Mucosa of descending colon (tissue), 3 donors: ENCODE data around the gene CFAP45. TPM values are rescaled to one million over a fixed set of nuclear protein-coding genes. Genes with fewer than 3 reads are reported as not detected.
"Not testable (repeated sequence)": the region's sequence is repeated elsewhere in the genome, so short reads cannot be mapped to it uniquely, and the experiment has no call there.

Experiments used
- ATAC-seq: fragments of 200-7000 bp; cut with Tn5 transposase; one replicate; pipeline ENCODE4 v1.9.1; 2020; ENCODE audit warnings: mild to moderate bottlenecking, moderate library complexity
- DNase-seq, 3 donors: peaks; one replicate each; pipeline ENCODE4 v3.0.0-alpha.2; 2020
- H3K36me3 ChIP-seq: fragments of 200-600 bp; one replicate; pipeline ENCODE4 v1.8.0; 2021; ENCODE audit warnings: low read depth, mild to moderate bottlenecking
- H3K4me1 ChIP-seq: fragments of 200-600 bp; one replicate; pipeline ENCODE4 v1.8.0; 2021; ENCODE audit warnings: low read depth, mild to moderate bottlenecking
- H3K4me3 ChIP-seq: fragments of 200-600 bp; one replicate; pipeline ENCODE4 v1.8.0; 2021; ENCODE audit warnings: mild to moderate bottlenecking
- H3K9me3 ChIP-seq: fragments of 200-600 bp; one replicate; pipeline ENCODE4 v1.8.0; 2021; ENCODE audit warnings: mild to moderate bottlenecking
- intact Hi-C, 2 donors: fragments of 100-400 bp; cut with DNase I in 1 of 2; cut with micrococcal nuclease in 1 of 2; formaldehyde crosslinking; loops; one replicate each; pipeline versions ENCODE4 v1.11.0 to v1.11.1; 2022; cut with DNase I, micrococcal nuclease
- total RNA-seq, 3 donors: library from RNA; stranded (reverse); fragmentation: NEBNext Ultra II Directional in 2 of 3; extraction: Animal tissue kit (Norgen Biotek cat#: 25700) in 2 of 3; gene quantifications; one replicate each; pipeline versions ENCODE4 v1.2.1 to v1.2.4, GENCODE V29; 2021 to 2023
- TF ChIP-seq, protein P1 (sequence below): fragments of 200-600 bp; IDR thresholded peaks from one replicate; pipeline ENCODE4 v1.8.0; 2022; ENCODE audit warnings: antibody characterized with exemption, mild to moderate bottlenecking
- donor health status: DM: no; HTN: no; CAD: no; lungs with moderate emphysema.
- donor health status: DM: no; HTN: no; CAD: no.
- donor health status: DM: no; HTN: yes; CAD: no.

Gene CFAP45
- total RNA-seq, 3 donors from 2014 or later, result 0.36 to 0.57 TPM; not detected in 1

DNA sequence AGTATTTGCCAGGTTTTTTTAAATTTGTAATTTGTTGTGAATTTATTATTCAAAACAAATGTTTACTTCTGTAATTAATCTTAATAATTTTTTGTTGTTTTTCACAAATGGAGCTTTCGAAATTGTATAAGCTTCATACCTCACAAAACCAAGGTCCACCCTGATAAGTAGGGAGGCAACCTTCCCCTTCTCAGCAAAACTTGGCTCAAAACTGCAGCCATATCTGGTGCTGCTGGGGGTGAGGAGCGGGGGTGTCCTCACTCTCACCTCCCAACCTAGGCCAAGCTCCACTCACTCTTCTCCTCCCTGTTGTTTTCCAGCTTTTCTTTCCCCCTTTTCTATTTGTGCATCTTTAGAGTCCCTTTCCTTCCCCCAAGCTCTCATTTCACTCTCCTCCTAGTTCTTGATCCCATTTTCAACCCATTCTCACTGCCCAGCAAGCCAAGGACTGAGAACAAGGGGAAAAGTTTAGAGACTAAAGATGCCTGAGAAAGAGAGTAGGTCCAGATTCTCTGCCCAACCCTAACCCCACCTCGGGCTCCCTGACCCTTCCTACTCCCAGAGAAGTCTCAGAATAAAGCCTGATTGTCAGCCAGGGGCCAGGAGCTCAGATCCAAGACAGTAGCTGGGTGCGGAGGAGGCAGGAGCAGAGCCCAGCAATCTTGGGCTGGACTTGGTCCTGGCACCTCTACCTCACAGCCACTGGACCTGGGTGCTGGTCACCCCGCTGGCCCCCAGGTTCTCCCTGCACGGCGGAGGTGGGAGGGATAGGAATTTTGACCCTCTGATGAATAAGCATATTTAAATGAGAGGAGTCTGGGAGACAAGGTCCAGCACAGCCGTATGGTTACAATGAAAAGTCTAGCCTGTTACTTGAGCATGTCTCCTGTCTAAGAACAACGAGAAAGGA, 8.3 kb upstream of the CFAP45 start:
- TF ChIP-seq, protein P1, sequence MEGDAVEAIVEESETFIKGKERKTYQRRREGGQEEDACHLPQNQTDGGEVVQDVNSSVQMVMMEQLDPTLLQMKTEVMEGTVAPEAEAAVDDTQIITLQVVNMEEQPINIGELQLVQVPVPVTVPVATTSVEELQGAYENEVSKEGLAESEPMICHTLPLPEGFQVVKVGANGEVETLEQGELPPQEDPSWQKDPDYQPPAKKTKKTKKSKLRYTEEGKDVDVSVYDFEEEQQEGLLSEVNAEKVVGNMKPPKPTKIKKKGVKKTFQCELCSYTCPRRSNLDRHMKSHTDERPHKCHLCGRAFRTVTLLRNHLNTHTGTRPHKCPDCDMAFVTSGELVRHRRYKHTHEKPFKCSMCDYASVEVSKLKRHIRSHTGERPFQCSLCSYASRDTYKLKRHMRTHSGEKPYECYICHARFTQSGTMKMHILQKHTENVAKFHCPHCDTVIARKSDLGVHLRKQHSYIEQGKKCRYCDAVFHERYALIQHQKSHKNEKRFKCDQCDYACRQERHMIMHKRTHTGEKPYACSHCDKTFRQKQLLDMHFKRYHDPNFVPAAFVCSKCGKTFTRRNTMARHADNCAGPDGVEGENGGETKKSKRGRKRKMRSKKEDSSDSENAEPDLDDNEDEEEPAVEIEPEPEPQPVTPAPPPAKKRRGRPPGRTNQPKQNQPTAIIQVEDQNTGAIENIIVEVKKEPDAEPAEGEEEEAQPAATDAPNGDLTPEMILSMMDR, result no peak
- Histone ChIP-seq H3K36me3 (no peaks in the 10 kb centered on the region), H3K9me3 (no peaks in the 10 kb centered on the region), H3K4me3 (no peak overlapping the region), H3K4me1 (peaks cover 16% of the 10 kb centered on the region)
- ATAC-seq (no peak), DNase-seq (no peak)
- intact Hi-C loops, result no loop called here

DNA sequence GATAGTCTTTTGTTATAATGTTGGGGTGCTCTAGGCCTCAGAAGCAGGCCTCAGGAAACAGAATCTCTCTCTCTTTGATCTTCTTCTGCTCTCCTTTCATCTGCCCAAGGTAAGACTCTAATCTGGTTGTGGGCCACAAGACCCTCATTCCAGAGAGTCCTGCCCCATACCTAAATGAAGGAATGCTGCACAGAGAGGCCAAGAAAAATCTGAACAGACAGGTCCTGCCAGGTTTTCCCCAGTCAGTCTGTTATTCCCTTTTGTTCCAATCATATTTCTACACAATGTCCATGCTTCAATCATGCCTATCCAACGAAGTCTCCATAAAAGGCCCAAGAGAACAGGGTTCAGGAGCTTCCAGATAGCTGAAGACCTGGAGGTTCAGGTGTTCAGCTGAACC, 7.0 kb upstream of the CFAP45 start:
- intact Hi-C loops, result no loop called here

DNA sequence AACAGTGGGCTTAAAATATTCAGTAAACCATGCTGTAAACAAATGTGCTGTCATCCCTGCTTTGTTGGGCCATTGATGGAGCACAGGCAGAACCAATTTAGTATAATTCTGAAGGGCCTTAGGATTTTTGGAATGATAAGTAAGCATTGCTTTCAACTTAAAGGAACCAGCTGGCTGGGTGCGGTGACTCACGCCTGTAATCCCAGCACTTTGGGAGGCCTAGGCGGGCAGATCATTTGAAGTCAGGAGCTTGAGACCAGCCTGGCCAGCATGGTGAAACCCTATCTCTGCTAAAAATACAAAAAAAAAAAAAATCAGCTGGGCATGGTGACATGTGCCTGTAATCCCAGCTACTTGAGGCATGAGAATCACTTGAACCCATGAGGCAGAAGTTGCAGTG, 4.1 kb upstream of the CFAP45 start:
- H3K4me1 ChIP-seq, DNase-seq, intact Hi-C loops, H3K9me3 ChIP-seq, H3K4me3 ChIP-seq, H3K36me3 ChIP-seq, ATAC-seq: not testable (repeated sequence)

More for the DNA sequence above, 7.0 kb upstream of the CFAP45 start:
- DNase-seq (no peak), ATAC-seq (no peak)
- H3K4me3 ChIP-seq, result no peak overlapping the region
- H3K4me1 ChIP-seq, result peaks cover 9% of the 10 kb centered on the region
- TF ChIP-seq, protein P1, result no peak
- H3K36me3 ChIP-seq, result no peaks in the 10 kb centered on the region
- no peaks in the 10 kb centered on the region for H3K9me3 ChIP-seq

DNA sequence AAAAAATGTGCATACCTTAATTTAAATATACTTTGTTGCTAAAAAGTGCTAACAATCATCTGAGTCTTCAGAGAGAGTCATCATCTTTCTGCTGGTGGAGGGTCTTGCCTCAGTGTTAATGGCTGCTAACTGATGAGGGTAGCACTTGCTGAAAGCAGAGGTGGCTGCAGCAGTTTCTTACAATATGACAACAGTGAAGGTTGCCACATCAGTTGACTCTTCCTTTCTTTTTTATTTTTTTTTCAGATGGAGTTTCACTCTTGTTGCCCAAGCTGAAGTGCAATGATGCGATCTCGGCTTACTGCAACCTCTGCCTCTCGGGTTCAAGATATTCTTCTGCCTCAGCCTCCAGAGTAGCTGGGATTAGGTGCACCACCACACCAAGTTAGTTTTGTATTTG, 2.6 kb upstream of the CFAP45 start:
- ATAC-seq, result no peak
- DNase-seq, result no peak
- intact Hi-C loops, result no loop called here
- no peak overlapping the region for H3K4me3 ChIP-seq
- no peaks in the 10 kb centered on the region for H3K36me3 ChIP-seq
- H3K9me3 ChIP-seq, result no peaks in the 10 kb centered on the region
- TF ChIP-seq, protein P1, result no peak
- H3K4me1 ChIP-seq, result peaks cover 9% of the 10 kb centered on the region

DNA sequence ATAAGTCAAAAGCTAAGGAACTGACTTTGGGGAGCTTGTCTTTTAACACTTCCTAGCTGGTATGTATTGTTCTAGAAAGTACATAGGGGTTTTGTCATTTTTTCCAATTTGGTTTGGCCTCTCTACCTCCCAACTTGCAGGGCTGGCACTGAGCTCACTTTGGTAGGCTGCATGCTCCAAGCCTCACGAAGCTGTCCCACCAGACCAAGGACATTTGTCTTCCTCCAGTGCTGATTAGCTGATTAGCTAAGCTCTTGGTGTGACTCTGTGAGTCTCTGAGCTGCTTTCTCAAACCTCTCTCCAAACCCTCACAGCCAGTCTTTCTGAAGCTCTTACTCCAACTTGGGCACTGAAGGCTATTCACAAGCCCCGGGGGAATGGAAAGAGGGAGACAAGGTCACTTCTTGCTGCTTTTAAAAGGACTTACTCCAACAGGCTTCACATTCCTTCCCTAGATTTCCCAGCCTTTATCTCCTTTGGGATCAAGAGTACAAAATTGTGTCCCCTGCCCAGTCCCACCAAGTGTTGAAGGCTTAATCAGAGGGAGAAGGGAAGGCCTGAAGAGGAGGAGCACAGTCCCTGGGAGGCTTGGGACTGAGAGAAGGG, 893 bp upstream of the CFAP45 start:
- ATAC-seq, result no peak
- H3K4me1 ChIP-seq, result peaks cover 9% of the 10 kb centered on the region
- H3K36me3 ChIP-seq, result no peaks in the 10 kb centered on the region
- intact Hi-C loops, result no loop called here
- no peak overlapping the region for H3K4me3 ChIP-seq
- no peak for DNase-seq
- H3K9me3 ChIP-seq, result no peaks in the 10 kb centered on the region
- TF ChIP-seq, protein P1, result no peak

DNA sequence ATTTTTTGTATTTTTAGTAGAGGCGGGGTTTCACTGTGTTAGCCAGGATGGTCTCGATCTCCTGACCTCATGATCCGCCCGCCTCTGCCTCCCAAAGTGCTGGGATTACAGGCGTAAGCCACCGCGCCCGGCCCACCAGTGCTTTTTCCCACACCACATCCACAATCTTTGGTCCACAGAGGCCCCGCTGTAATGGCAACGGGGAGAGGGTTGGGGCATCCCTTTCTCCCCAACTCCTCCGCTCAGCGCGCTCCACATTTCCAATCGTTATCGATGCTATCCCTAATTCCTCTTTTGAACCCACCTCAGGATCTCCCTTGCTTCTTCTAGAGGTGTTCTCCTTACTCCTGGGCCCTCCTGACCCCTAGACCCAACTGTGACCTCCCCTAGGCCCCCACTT, 331 bp downstream of the CFAP45 start:
- DNase-seq, intact Hi-C loops, H3K4me3 ChIP-seq, ATAC-seq, H3K4me1 ChIP-seq, H3K9me3 ChIP-seq, H3K36me3 ChIP-seq: not testable (repeated sequence)
